K562 (cell line): ENCODE results near the gene KCNQ5. TPM values are rescaled to one million over a fixed set of nuclear protein-coding genes. Genes with fewer than 3 reads are reported as not detected.

Experiments
- ATAC-seq: fragments of 200-7000 bp; cut with Tn5 transposase; 3 replicates; pipeline ENCODE4 v1.9.1; 2020; ENCODE audit warnings: moderate library complexity
- BruUV-seq: library from RNA; stranded (reverse); fragments of 400-500 nt; replicated peaks from 2 replicates; lab custom pipeline; 2021; lab: Mats Ljungman, UMichigan
- CTCF ChIA-PET: fragments of 300-600 bp; formaldehyde crosslinking; extraction: SDS; loops from one replicate; lab custom pipeline; 2021; ENCODE audit warnings: low intra/inter-chr PET ratio; lab: Yijun Ruan, JAX
- POLR2A ChIA-PET: fragments of 300-600, 350-650 bp; sonication (Branson Sonifier 250); formaldehyde crosslinking; extraction: SDS; loops from one replicate; lab custom pipeline; 2021; ENCODE audit warnings: antibody characterized with exemption, inconsistent platforms; lab: Yijun Ruan, JAX
- DNase-seq, 4 experiments: peaks; one replicate each; pipeline versions ENCODE4 v3.0.0 to v3.0.0-alpha.2; 2011 to 2018; ENCODE audit warnings: low spot score in 3 of 4, mixed read lengths in 3 of 4; ENCODE audit errors: extremely low read depth in 1 of 4
- FAIRE-seq: peaks from 2 replicates; lab custom pipeline; 2011; peaks lifted over from hg19 to GRCh38; lab: Jason Lieb, UNC
- H2AFZ ChIP-seq: 2 replicates; pipeline ENCODE4 v1.6.0; 2011; ENCODE audit warnings: low read depth, low read length, control low read depth, inconsistent platforms
- H3K27ac ChIP-seq: fragments of 200-600 bp; 3 replicates; pipeline ENCODE4 v1.8.0; 2011; ENCODE audit warnings: low read depth, mild to moderate bottlenecking, control low read depth, inconsistent platforms, low read length, moderate library complexity, mixed read lengths; ENCODE audit errors: extremely low read depth
- H3K27me3 ChIP-seq, 2 experiments: fragments of 300-600 bp in 1 of 2; 2 replicates in 1 of 2; 3 replicates in 1 of 2; pipeline versions ENCODE4 v1.6.0 to v1.8.0; 2011; ENCODE audit warnings: inconsistent platforms in 2 of 2, low read length in 2 of 2, mild to moderate bottlenecking in 1 of 2, mixed read lengths in 1 of 2, moderate library complexity in 1 of 2; ENCODE audit not compliant: control insufficient read depth in 2 of 2, insufficient read depth in 2 of 2
- H3K36me3 ChIP-seq: fragments of 300-600 bp; 3 replicates; pipeline ENCODE4 v1.8.0; 2011; ENCODE audit warnings: mild to moderate bottlenecking, low read length, inconsistent platforms; ENCODE audit not compliant: control insufficient read depth, insufficient read depth
- H3K4me1 ChIP-seq, 2 experiments: fragments of 200-600 bp in 1 of 2; replicated peaks in 1 of 2; 2 replicates in 1 of 2; 3 replicates in 1 of 2; pipeline versions ENCODE4 v1.5.1 to v1.8.0; 2011; ENCODE audit warnings: inconsistent platforms in 2 of 2, low read length in 2 of 2, mild to moderate bottlenecking in 1 of 2, mixed read lengths in 1 of 2, moderate library complexity in 1 of 2; ENCODE audit not compliant: control insufficient read depth in 2 of 2, insufficient read depth in 2 of 2
- H3K4me2 ChIP-seq: 2 replicates; pipeline ENCODE4 v1.6.1; 2011; ENCODE audit warnings: low read length, control low read depth, inconsistent platforms, mixed read lengths; ENCODE audit not compliant: insufficient read depth
- H3K4me3 ChIP-seq: fragments of 200-600 bp; sonication (generic), shearing (Covaris generic); 2 replicates; pipeline ENCODE4 v1.5.1; 2016; ENCODE audit warnings: control low read depth, inconsistent platforms
- H3K79me2 ChIP-seq: fragments of 200-600 bp; 3 replicates; pipeline ENCODE4 v1.8.0; 2011; ENCODE audit warnings: low read length, inconsistent platforms; ENCODE audit not compliant: control insufficient read depth, insufficient read depth
- H3K9ac ChIP-seq, 2 experiments: 2 replicates each; pipeline versions ENCODE4 v1.6.0 to v1.6.1; 2011; ENCODE audit warnings: low read depth in 2 of 2, low read length in 2 of 2, control low read depth in 1 of 2, inconsistent platforms in 1 of 2, mild to moderate bottlenecking in 1 of 2, mixed read lengths in 1 of 2; ENCODE audit not compliant: insufficient read depth in 1 of 2
- H3K9me1 ChIP-seq: one replicate; pipeline ENCODE4 v1.6.0; 2011; ENCODE audit warnings: inconsistent platforms, mild to moderate bottlenecking, low read length, moderate library complexity; ENCODE audit not compliant: control insufficient read depth, insufficient read depth
- H3K9me3 ChIP-seq: replicated peaks from 2 replicates; pipeline ENCODE4 v1.5.1; 2011; ENCODE audit warnings: low read depth, low read length, inconsistent platforms; ENCODE audit not compliant: control insufficient read depth, insufficient read depth
- H4K20me1 ChIP-seq: replicated peaks from 2 replicates; pipeline ENCODE4 v1.6.1; 2011; ENCODE audit warnings: low read length, inconsistent platforms, mixed read lengths; ENCODE audit not compliant: control insufficient read depth, insufficient read depth
- NR2C1 ChIP-seq, 2 experiments: fragments of 450-650 bp; IDR thresholded peaks; 2 replicates each; pipeline ENCODE4 v1.6.1; 2017; ENCODE audit warnings: mild to moderate bottlenecking in 2 of 2, antibody characterized with exemption in 1 of 2, inconsistent platforms in 1 of 2, missing compliant biosample characterization in 1 of 2, missing genetic modification characterization in 1 of 2
- ZFP30 ChIP-seq: fragments of 250-450 bp; sonication (Bioruptor Pico); IDR thresholded peaks from 2 replicates; pipeline ENCODE4 v1.8.0; 2022; ENCODE audit warnings: moderate library complexity, mild to moderate bottlenecking, inconsistent platforms, borderline replicate concordance
- ZNF639 ChIP-seq, 2 experiments: fragments of 200-800 bp in 1 of 2; sonication (Bioruptor generic) in 1 of 2; sonication (generic) in 1 of 2; formaldehyde crosslinking in 1 of 2; IDR thresholded peaks in 1 of 2; conservative IDR thresholded peaks in 1 of 2; 2 replicates each; pipeline versions ENCODE4 v1.5.0 to v1.6.1; 2016 to 2020; ENCODE audit warnings: missing compliant biosample characterization in 1 of 2, missing genetic modification characterization in 1 of 2, missing genetic modification reagents in 1 of 2
- WGBS: fragments of 100-300 bp; shearing (Covaris generic); methylation state at CpG from one replicate; pipeline ENCODE4 v1.1.6; 2016; ENCODE audit warnings: low coverage, mixed read lengths; ENCODE audit not compliant: insufficient coverage; ENCODE audit errors: missing lambda C conversion rate; 5-methylcytosine and 5-hydroxymethylcytosine counted together
- in situ Hi-C: fragments of 300-500 bp; cut with MboI; formaldehyde crosslinking; loops from 4 replicates; pipeline ENCODE4 v1.15.0; 2018; ENCODE audit warnings: inconsistent platforms, mixed read lengths
- intact Hi-C: fragments of 100-400 bp; cut with micrococcal nuclease; formaldehyde crosslinking; loops from 2 replicates; pipeline ENCODE4 v1.14.2; 2022
- polyA plus RNA-seq, 8 experiments: library from polyadenylated mRNA; depleted of rRNA in 4 of 8; stranded (reverse) in 5 of 8; unstranded in 3 of 8; fragments of >200 nt; fragmentation: Nextera tagmentation in 2 of 8; fragmentation: Illumina TruSeq in 1 of 8; extraction: Ambion mirVana in 2 of 8; extraction: Trizol in 1 of 8; gene quantifications; 2 replicates each; pipeline versions ENCODE4 v1.2.1 to v1.2.3, GENCODE V29; 2011 to 2014; ENCODE audit warnings: inconsistent platforms in 1 of 8, missing spikeins in 1 of 8
- total RNA-seq, 7 experiments: library from RNA; depleted of rRNA in 6 of 7; stranded (reverse); fragments of >200 nt in 6 of 7; fragmentation: Illumina TruSeq in 2 of 7; extraction: Trizol in 2 of 7; gene quantifications; 2 replicates each; pipeline versions ENCODE4 v1.2.1 to v1.2.3, GENCODE V29; 2011 to 2021; ENCODE audit warnings: low replicate concordance in 1 of 7

Gene KCNQ5
- total and polyA plus RNA-seq, 9 of the 15 experiments (the other 6 are each of a cell fraction or from before 2014, with no cell fraction given): 0.31 to 5.9 (median 2.6) TPM

GRCh38 chr6:73028893-73029450, 407.1 kb downstream of the KCNQ5 start:
- Histone ChIP-seq H4K20me1 (no peaks in the 10 kb centered on the region), H3K9me1 (no peaks in the 10 kb centered on the region), H3K4me2 (no peak overlapping the region), H3K36me3 (no peaks in the 10 kb centered on the region), H3K79me2 (no peaks in the 10 kb centered on the region), H3K9me3 (no peaks in the 10 kb centered on the region), H3K9ac (no peak overlapping the region), H3K27me3 (no peaks in the 10 kb centered on the region), H3K27ac (no peak overlapping the region), H3K4me3 (no peak overlapping the region), H3K4me1 (no peaks in the 10 kb centered on the region; a peak in 2 of 5 replicates), H2AFZ (peak overlapping the region; percentile 28; the same call in 1 of the 2 replicates)
- BruUV-seq: no TSS peak
- ATAC-seq (no peak), FAIRE-seq (no peak), DNase-seq (no peak)
- POLR2A ChIA-PET: no interaction called here
- 35% methylated on average over 2 of the region's 2 CpGs for WGBS
- CTCF ChIA-PET: no interaction called here
- TF ChIP-seq ZNF639 (CRISPR knock-in tag; conservative IDR thresholded peaks at IDR 0.05 in 1 of 2, IDR thresholded peaks at IDR 0.05 in 1 of 2) (no peak), ZFP30 (CRISPR knock-in tag) (no peak), NR2C1 (IDR thresholded peaks at IDR 0.05) (no peak), NR2C1 (tag; IDR thresholded peaks at IDR 0.05) (no peak)
- intact Hi-C loops: no loop called here
- in situ Hi-C loops: no loop called here
